Right lobe of liver (tissue), 6 donors: ENCODE results near the gene C11orf97. TPM values are rescaled to one million over a fixed set of nuclear protein-coding genes. Genes with fewer than 3 reads are reported as not detected.

ENCODE experiments used
- ATAC-seq, 4 donors: fragments of 200-7000 bp; cut with Tn5 transposase; one replicate each; pipeline ENCODE4 v1.9.1; 2020; ENCODE audit warnings: mild to moderate bottlenecking in 4 of 4, moderate library complexity in 4 of 4
- DNase-seq, 3 donors: peaks; one replicate each; pipeline ENCODE4 v3.0.0-alpha.2; 2020
- H3K27ac ChIP-seq, 3 donors: fragments of 200-600 bp; one replicate each; pipeline ENCODE4 v1.8.0; 2022
- H3K27me3 ChIP-seq, 2 donors: fragments of 200-600 bp; one replicate each; pipeline ENCODE4 v1.8.0; 2022
- H3K36me3 ChIP-seq, 4 donors: fragments of 200-600 bp; sonication (generic) in 1 of 4; one replicate each; pipeline versions ENCODE4 v1.5.1 to v1.8.0; 2017 to 2022; ENCODE audit warnings: control low read depth in 1 of 4
- H3K4me1 ChIP-seq, 4 donors: fragments of 200-600 bp; sonication (generic) in 1 of 4; one replicate each; pipeline versions ENCODE4 v1.5.1 to v1.8.0; 2017 to 2022; ENCODE audit warnings: control low read depth in 1 of 4
- H3K4me3 ChIP-seq, 3 donors: fragments of 200-600 bp; one replicate each; pipeline ENCODE4 v1.8.0; 2022
- H3K9me3 ChIP-seq, 4 donors: fragments of 200-600 bp; sonication (generic) in 1 of 4; one replicate each; pipeline versions ENCODE4 v1.5.1 to v1.8.0; 2017 to 2022; ENCODE audit warnings: control low read depth in 1 of 4
- CTCF ChIP-seq, 4 donors: fragments of 200-600 bp in 3 of 4; fragments of 450-650 bp in 1 of 4; IDR thresholded peaks; one replicate each; pipeline versions ENCODE4 v1.5.1 to v1.8.0; 2016 to 2022; ENCODE audit warnings: antibody characterized with exemption in 4 of 4, mild to moderate bottlenecking in 2 of 4
- POLR2A ChIP-seq: fragments of 450-650 bp; IDR thresholded peaks from one replicate; pipeline ENCODE4 v1.6.1; 2017; ENCODE audit warnings: antibody characterized with exemption, mild to moderate bottlenecking
- WGBS: methylation state at CpG from one replicate; pipeline ENCODE4 v1.1.6; 2018; ENCODE audit warnings: low coverage, low lambda C conversion rate; ENCODE audit not compliant: insufficient coverage; ENCODE audit errors: missing lambda C conversion rate; 5-methylcytosine and 5-hydroxymethylcytosine counted together
- intact Hi-C, 2 donors: fragments of 100-400 bp; cut with DNase I; formaldehyde crosslinking; loops; one replicate each; pipeline versions ENCODE4 v1.11.2 to v1.14.1; 2022
- total RNA-seq, 6 experiments: library from RNA; depleted of rRNA in 2 of 6; stranded (reverse); fragments of >200 nt in 2 of 6; fragmentation: NEBNext Ultra II Directional in 3 of 6; extraction: Animal tissue kit (Norgen Biotek cat#: 25700) in 3 of 6; gene quantifications; one replicate each; pipeline versions ENCODE4 v1.1.0 to v1.2.4, GENCODE V29; 2016 to 2023
- donor health status: DM: no; HTN: yes; CAD: no.
- donor health status: DM: no; HTN: no; CAD: no.
- donor health status: DM: no; HTN: no; CAD: no.
- donor health status: DM: no; HTN: yes; CAD: no.
- donor health status: DM: no; HTN: yes; CAD: no.

Gene C11orf97
- total RNA-seq, 6 experiments from 2014 or later: 0.40 to 1.7 TPM; not detected in 4

DNA sequence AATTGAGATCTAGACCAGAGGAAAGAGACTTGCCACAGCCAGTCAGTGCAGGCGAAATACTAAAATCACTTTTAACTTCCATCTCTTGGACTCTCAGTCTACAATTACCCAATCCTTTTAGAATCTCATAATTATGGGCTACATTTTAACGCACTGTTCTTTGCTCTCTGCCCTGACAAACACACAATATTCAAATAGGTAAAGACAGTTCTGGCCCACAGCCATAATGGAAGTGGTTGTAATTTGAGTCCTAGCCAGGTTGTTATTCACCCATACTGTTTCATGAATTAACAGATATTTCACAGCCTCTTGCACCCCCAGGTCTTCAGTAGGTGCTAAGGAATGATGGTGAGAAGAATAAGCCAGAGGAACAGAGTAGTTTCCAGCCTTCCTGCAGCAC lies 830 bp downstream of the C11orf97 start:
- peak; percentile 68 to 81 (median 76) for ATAC-seq
- Histone ChIP-seq H3K9me3 (no peaks in the 10 kb centered on the region), H3K4me1 (peaks cover 0 to 14% (median 2%) of the 10 kb centered on the region in 4 donors), H3K4me3 (peak overlapping the region in 1 of 3 donors; percentile 69), H3K27me3 (no peaks in the 10 kb centered on the region), H3K36me3 (no peaks in the 10 kb centered on the region), H3K27ac (no peak overlapping the region)
- intact Hi-C loops: no loop called here
- DNase-seq: peak in 1 of 3 donors; percentile 50
- WGBS: 13% methylated on average over 2 of the region's 2 CpGs
- TF ChIP-seq CTCF (IDR thresholded peaks at IDR 0.05) (no peak), POLR2A (peak; percentile 24)

DNA sequence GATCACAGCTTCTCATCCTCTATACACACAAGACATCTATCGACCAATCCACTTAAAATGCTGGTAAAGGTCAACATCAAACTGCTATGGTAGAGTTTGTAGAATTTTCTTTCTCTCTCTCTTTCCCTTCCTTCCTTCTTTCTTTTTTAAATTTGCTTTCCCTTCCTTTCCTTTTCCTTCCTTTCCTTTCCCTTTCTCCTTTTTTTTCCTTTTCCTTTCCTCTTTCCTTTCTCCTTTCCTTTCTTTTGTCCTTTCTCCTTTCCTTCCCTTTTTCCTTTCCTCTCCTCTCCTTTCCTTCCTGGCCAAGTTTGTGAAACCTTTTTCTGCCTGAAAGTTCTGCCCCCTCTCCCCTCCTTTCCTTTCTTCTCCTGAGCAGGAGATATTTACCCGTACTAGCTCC lies 3.1 kb downstream of the C11orf97 start:
- no peak for ATAC-seq

DNA sequence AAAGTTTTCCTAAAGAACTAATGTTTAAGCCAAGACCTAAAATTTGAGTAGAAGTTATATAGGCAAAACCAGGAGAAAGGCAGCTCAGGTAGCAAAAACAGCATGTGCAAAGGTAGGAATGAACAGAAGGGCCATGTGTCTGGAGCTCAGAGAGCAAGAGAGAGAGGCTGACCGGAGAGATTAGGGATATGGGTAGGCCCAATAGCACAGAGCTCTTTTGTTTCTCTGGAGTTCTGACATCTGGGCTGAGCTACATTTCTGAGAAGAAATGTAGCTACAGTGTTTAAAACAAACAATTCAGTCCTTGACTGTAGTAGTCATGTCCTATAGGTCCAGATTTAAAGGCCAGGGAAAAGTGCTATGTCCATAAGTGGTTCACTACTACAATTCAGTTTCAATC lies 4.5 kb downstream of the C11orf97 start:
- Histone ChIP-seq H3K27ac (no peak overlapping the region), H3K4me3 (no peak overlapping the region), H3K4me1 (peaks cover 0 to 14% (median 2%) of the 10 kb centered on the region in 4 donors), H3K27me3 (no peaks in the 10 kb centered on the region), H3K9me3 (no peaks in the 10 kb centered on the region), H3K36me3 (no peaks in the 10 kb centered on the region)
- intact Hi-C loops: no loop called here
- DNase-seq: no peak
- TF ChIP-seq CTCF (IDR thresholded peaks at IDR 0.05) (no peak), POLR2A (no peak)
- WGBS: 100% methylated on average over 1 of the region's 1 CpG
- ATAC-seq: no peak

More for the DNA sequence above, 3.1 kb downstream of the C11orf97 start:
- intact Hi-C loops: no loop called here
- Histone ChIP-seq H3K4me3 (no peak overlapping the region), H3K27me3 (no peaks in the 10 kb centered on the region), H3K27ac (no peak overlapping the region), H3K4me1 (peaks cover 0 to 14% (median 2%) of the 10 kb centered on the region in 4 donors), H3K36me3 (no peaks in the 10 kb centered on the region), H3K9me3 (no peaks in the 10 kb centered on the region)
- no peak for DNase-seq
- TF ChIP-seq CTCF (IDR thresholded peaks at IDR 0.05) (no peak), POLR2A (no peak)
- 82% methylated on average over 2 of the region's 2 CpGs for WGBS

- TF ChIP-seq CTCF (IDR thresholded peaks at IDR 0.05): no peak
- no peak overlapping the region for H3K4me3 ChIP-seq
- no peaks in the 10 kb centered on the region for H3K27me3 ChIP-seq
- intact Hi-C loops: no loop called here
- H3K27ac ChIP-seq: no peak overlapping the region
- no peaks in the 10 kb centered on the region for H3K36me3 ChIP-seq
- peaks cover 0 to 4% (median 1%) of the 10 kb centered on the region in 4 donors for H3K4me1 ChIP-seq
- 35% methylated on average over 4 of the region's 4 CpGs for WGBS
- DNase-seq (no peak), ATAC-seq (no peak)
- no peaks in the 10 kb centered on the region for H3K9me3 ChIP-seq
These were observed 6.0 kb downstream of the C11orf97 start for GRCh38 chr11:94518300-94518699.
